OCI-LY3 (cell line): Measurements from ENCODE around the gene NDUFAF8.

Experiments used
- H2AFZ ChIP-seq: fragments of 200-600, 300-600 bp; shearing (Covaris generic); 2 replicates; pipeline ENCODE4 v1.6.0; 2014; ENCODE audit warnings: antibody characterized with exemption, low read depth, low read length
- H3K27ac ChIP-seq: fragments of 200-600, 300-600 bp; sonication (generic); 2 replicates; pipeline ENCODE4 v1.5.1; 2014; ENCODE audit warnings: mild to moderate bottlenecking, low read length, moderate library complexity, mixed read lengths
- H3K27me3 ChIP-seq: fragments of 200-600, 300-600 bp; sonication (generic); 2 replicates; pipeline ENCODE4 v1.6.1; 2014; ENCODE audit warnings: low read depth, low read length, mixed read lengths
- H3K36me3 ChIP-seq: fragments of 200-600, 300-600 bp; sonication (generic); replicated peaks from 2 replicates; pipeline ENCODE3; 2014; ENCODE audit warnings: low read depth, low read length, mixed read lengths
- H3K4me1 ChIP-seq: fragments of 300-600, 200-600 bp; sonication (generic); 2 replicates; pipeline ENCODE4 v1.6.1; 2014; ENCODE audit warnings: low read length, mixed read lengths
- H3K4me2 ChIP-seq: fragments of 200-600, 300-600 bp; sonication (generic); 2 replicates; pipeline ENCODE4 v1.6.1; 2014; ENCODE audit warnings: low read length, mixed read lengths
- H3K4me3 ChIP-seq: fragments of 300-600, 200-600 bp; sonication (generic); 2 replicates; pipeline ENCODE4 v1.5.1; 2014; ENCODE audit warnings: antibody characterized with exemption, mild to moderate bottlenecking, low read length, moderate library complexity
- H3K79me2 ChIP-seq: fragments of 300-600, 200-600 bp; shearing (Covaris generic); 2 replicates; pipeline ENCODE4 v1.6.1; 2014; ENCODE audit warnings: mild to moderate bottlenecking, low read length, mixed read lengths
- H3K9ac ChIP-seq: fragments of 300-600, 200-600 bp; shearing (Covaris generic); 2 replicates; pipeline ENCODE4 v1.6.0; 2014; ENCODE audit warnings: mild to moderate bottlenecking, low read length, moderate library complexity
- H3K9me3 ChIP-seq: fragments of 200-600, 300-600 bp; shearing (Covaris generic); 2 replicates; pipeline ENCODE4 v1.6.1; 2014; ENCODE audit warnings: low read length, mixed read lengths; ENCODE audit not compliant: insufficient read depth
- H4K20me1 ChIP-seq: fragments of 200-600, 300-600 bp; sonication (generic); 2 replicates; pipeline ENCODE4 v1.6.1; 2016; ENCODE audit warnings: low read length, mixed read lengths; ENCODE audit not compliant: insufficient read depth
- EZH2phosphoT487 ChIP-seq: fragments of 200-600 bp; shearing (Covaris generic); IDR thresholded peaks from 2 replicates; pipeline ENCODE4 v1.6.1; 2018; ENCODE audit warnings: antibody characterized with exemption, mixed run types, low read depth
- TF ChIP-seq, protein P1 (sequence below): fragments of 200-600, 300-600 bp; sonication (generic); IDR thresholded peaks from 2 replicates; pipeline ENCODE4 v1.5.1; 2014; ENCODE audit warnings: antibody characterized with exemption, low read length, low read depth

Gene NDUFAF8

DNA sequence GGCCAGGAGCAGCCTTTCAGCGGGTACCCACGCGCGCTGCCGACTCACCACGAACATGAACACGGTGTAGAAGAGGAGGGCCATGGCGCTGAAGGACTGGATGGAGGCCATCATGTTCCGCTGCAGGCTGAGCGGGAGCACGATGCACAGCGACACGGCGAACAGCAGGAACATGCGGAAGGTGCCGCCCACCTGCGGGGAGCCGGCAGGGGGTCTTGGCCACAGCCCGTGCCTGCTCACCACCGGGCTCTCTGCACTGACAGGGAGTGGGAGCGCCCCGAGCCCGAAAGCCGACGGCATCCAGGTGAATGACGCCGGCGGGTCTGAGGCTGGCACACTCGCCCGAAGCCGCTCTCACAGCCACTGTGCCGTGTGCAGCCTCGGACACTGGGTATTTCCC lies 43.0 kb downstream of the NDUFAF8 start:
- no peak overlapping the region for H3K4me3 ChIP-seq
- H3K27me3 ChIP-seq: no peaks in the 10 kb centered on the region
- peaks cover 14% of the 10 kb centered on the region for H3K36me3 ChIP-seq
- H3K4me2 ChIP-seq: no peak overlapping the region
- H3K79me2 ChIP-seq: peaks cover 17% of the 10 kb centered on the region; the same call in 1 of the 2 replicates
- peaks cover 11% of the 10 kb centered on the region; the same call in 1 of the 2 replicates for H4K20me1 ChIP-seq
- H3K9me3 ChIP-seq: no peaks in the 10 kb centered on the region
- no peak overlapping the region for H2AFZ ChIP-seq
- H3K4me1 ChIP-seq: no peaks in the 10 kb centered on the region
- no peak overlapping the region for H3K27ac ChIP-seq
- TF ChIP-seq EZH2phosphoT487: no peak
- TF ChIP-seq, protein P1, sequence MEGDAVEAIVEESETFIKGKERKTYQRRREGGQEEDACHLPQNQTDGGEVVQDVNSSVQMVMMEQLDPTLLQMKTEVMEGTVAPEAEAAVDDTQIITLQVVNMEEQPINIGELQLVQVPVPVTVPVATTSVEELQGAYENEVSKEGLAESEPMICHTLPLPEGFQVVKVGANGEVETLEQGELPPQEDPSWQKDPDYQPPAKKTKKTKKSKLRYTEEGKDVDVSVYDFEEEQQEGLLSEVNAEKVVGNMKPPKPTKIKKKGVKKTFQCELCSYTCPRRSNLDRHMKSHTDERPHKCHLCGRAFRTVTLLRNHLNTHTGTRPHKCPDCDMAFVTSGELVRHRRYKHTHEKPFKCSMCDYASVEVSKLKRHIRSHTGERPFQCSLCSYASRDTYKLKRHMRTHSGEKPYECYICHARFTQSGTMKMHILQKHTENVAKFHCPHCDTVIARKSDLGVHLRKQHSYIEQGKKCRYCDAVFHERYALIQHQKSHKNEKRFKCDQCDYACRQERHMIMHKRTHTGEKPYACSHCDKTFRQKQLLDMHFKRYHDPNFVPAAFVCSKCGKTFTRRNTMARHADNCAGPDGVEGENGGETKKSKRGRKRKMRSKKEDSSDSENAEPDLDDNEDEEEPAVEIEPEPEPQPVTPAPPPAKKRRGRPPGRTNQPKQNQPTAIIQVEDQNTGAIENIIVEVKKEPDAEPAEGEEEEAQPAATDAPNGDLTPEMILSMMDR: no peak
- H3K9ac ChIP-seq: no peak overlapping the region

DNA sequence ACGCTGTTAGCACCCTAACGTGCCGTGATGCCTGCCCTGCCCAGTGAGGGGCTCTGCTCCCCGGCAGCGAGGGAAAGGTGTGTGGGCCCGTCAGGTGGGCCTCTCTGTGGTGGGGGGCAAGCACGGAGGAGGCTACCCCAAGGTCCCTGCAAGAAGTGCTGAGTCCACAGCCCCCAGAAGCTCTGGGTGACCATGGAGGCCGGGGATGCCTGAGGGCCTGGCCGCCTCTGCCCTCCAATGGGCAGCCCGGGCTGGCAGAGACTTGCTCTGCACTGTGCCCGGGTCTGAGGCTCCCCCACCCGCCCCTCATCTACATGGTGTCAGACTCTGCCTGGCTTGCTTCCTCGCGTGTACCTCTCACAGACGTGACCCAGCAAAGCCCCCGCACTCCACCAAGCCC lies 43.8 kb downstream of the NDUFAF8 start:
- H3K4me3 ChIP-seq: no peak overlapping the region
- H3K9ac ChIP-seq: no peak overlapping the region
- H3K4me2 ChIP-seq: no peak overlapping the region
- H3K79me2 ChIP-seq: peaks cover 24% of the 10 kb centered on the region; the same call in 1 of the 2 replicates
- H3K27ac ChIP-seq: no peak overlapping the region
- peaks cover 11% of the 10 kb centered on the region; the same call in 1 of the 2 replicates for H4K20me1 ChIP-seq
- TF ChIP-seq, protein P1: no peak
- TF ChIP-seq EZH2phosphoT487: no peak
- peaks cover 19% of the 10 kb centered on the region for H3K36me3 ChIP-seq
- no peaks in the 10 kb centered on the region for H3K4me1 ChIP-seq
- no peaks in the 10 kb centered on the region for H3K9me3 ChIP-seq
- no peak overlapping the region for H2AFZ ChIP-seq
- H3K27me3 ChIP-seq: no peaks in the 10 kb centered on the region

DNA sequence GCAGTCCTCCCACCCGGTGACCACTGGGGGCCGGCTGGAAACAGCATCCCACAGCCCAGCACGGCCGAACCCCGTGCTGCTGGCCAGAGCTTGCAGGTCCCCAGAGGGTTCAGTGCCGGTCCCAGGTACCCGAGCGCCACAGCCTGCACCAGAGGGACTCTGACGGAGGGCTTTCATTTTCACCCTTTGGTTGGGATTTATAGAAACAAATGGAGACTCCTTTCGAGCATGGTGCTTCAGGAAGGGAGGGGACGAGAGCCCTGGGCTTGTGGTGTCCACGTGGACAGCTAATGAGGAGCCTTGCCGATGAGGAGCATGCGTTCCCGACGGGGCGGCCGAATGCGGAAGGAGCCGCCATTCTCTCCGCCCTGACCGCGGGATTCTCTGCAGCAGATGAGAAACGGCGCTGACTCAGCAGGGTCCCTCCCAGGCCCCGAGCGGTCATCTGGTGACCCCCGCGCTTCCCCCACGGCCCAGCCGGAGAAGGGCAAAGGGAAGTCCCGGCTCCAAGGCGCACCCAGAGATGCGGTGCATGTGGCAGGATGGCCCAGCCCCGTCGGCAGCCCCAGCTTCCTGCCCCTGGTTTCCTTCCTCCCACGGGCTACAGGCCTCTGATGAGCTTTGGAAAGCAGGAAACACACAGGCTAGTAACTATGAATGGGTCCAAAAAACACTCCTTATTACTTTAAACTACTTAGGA lies 46.2 kb downstream of the NDUFAF8 start:
- Histone ChIP-seq H3K4me2 (no peak overlapping the region), H3K4me3 (no peak overlapping the region), H3K4me1 (no peaks in the 10 kb centered on the region), H3K9me3 (no peaks in the 10 kb centered on the region), H4K20me1 (peaks cover 20% of the 10 kb centered on the region; the same call in 1 of the 2 replicates), H3K27ac (no peak overlapping the region), H3K27me3 (no peaks in the 10 kb centered on the region), H3K36me3 (peaks cover 27% of the 10 kb centered on the region), H3K9ac (no peak overlapping the region), H2AFZ (no peak overlapping the region), H3K79me2 (peaks cover 42% of the 10 kb centered on the region)
- TF ChIP-seq, protein P1: no peak
- no peak for TF ChIP-seq EZH2phosphoT487

DNA sequence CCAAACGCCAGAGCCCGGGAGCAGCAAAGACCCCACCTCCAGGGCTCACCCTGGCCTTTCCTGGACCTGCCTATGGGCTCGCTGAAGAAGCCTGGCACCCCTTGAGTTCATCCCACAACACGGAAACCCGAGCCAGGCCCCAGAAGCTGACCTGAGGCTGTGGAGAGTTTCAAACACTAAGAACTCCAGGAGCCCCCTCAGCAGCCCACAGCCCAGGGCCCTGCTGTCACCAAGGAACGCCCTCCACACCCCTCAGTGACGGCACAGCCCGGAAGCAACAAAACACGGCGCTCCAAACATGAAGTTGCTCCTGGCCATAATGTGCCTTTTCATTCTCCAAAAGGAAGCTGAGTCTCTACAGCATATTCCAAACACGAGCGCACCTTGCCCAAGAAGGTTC lies 46.8 kb downstream of the NDUFAF8 start:
- H3K27ac ChIP-seq: no peak overlapping the region
- no peaks in the 10 kb centered on the region for H3K4me1 ChIP-seq
- peaks cover 28% of the 10 kb centered on the region for H3K36me3 ChIP-seq
- H3K4me3 ChIP-seq: no peak overlapping the region
- peaks cover 21% of the 10 kb centered on the region; the same call in 1 of the 2 replicates for H4K20me1 ChIP-seq
- peaks cover 48% of the 10 kb centered on the region for H3K79me2 ChIP-seq
- no peak overlapping the region for H2AFZ ChIP-seq
- H3K4me2 ChIP-seq: no peak overlapping the region
- H3K9ac ChIP-seq: no peak overlapping the region
- TF ChIP-seq EZH2phosphoT487: no peak
- TF ChIP-seq, protein P1: no peak
- H3K9me3 ChIP-seq: no peaks in the 10 kb centered on the region
- no peaks in the 10 kb centered on the region for H3K27me3 ChIP-seq
